Pancreas (tissue), 10 donors: ENCODE data around the gene PHF10. TPM values are rescaled to one million over a fixed set of nuclear protein-coding genes. Genes with fewer than 3 reads are reported as not detected.

Source experiments
- ATAC-seq, 4 donors: fragments of 200-7000 bp; cut with Tn5 transposase; one replicate each; pipeline versions ENCODE4 v1.8.0 to v1.9.1; 2020; ENCODE audit warnings: mild to moderate bottlenecking in 4 of 4, moderate library complexity in 4 of 4
- DNase-seq, 6 donors: peaks; one replicate each; pipeline ENCODE4 v3.0.0-alpha.2; 2020
- FAIRE-seq: peaks from 2 replicates; lab custom pipeline; 2012; peaks lifted over from hg19 to GRCh38; lab: Jason Lieb, UNC
- H3K27ac ChIP-seq, 4 donors: fragments of 200-600 bp; sonication (generic); 1 replicate in 3 of 4; 2 replicates in 1 of 4; pipeline versions ENCODE4 v1.5.0 to v1.8.0; 2020
- H3K27me3 ChIP-seq, 4 donors: fragments of 200-600 bp; one replicate each; pipeline ENCODE4 v1.8.0; 2021
- H3K36me3 ChIP-seq, 3 donors: fragments of 200-600 bp; sonication (generic) in 1 of 3; one replicate each; pipeline versions ENCODE4 v1.5.0 to v1.8.0; 2020 to 2021
- H3K4me1 ChIP-seq, 3 donors: fragments of 200-600 bp; one replicate each; pipeline ENCODE4 v1.8.0; 2021
- H3K4me3 ChIP-seq, 4 donors: fragments of 200-600 bp; sonication (generic) in 2 of 4; one replicate each; pipeline versions ENCODE4 v1.5.0 to v1.8.0; 2020 to 2021
- H3K9me3 ChIP-seq, 4 donors: fragments of 200-600 bp; one replicate each; pipeline ENCODE4 v1.8.0; 2021
- CTCF ChIP-seq, 4 donors: fragments of 200-600 bp; sonication (generic) in 3 of 4; IDR thresholded peaks; one replicate each; pipeline versions ENCODE4 v1.5.0 to v1.8.0; 2021; ENCODE audit warnings: antibody characterized with exemption in 4 of 4
- WGBS, 2 donors: extraction: QIAGEN DNeasy Blood & Tissue Kit; methylation state at CpG; one replicate each; pipeline ENCODE4 v1.1.7; 2013; 5-methylcytosine and 5-hydroxymethylcytosine counted together
- intact Hi-C, 3 donors: fragments of 100-400 bp; cut with DNase I; formaldehyde crosslinking; loops; one replicate each; pipeline versions ENCODE4 v1.11.1 to v1.14.2; 2022
- polyA plus RNA-seq, 2 donors: library from polyadenylated mRNA; stranded (reverse); fragments of 200-250 nt; gene quantifications; one replicate each; pipeline ENCODE4 v1.2.3, GENCODE V29; 2013
- total RNA-seq, 6 donors: library from RNA; stranded (reverse); fragmentation: NEBNext Ultra II Directional in 4 of 6; extraction: Animal tissue kit (Norgen Biotek cat#: 25700) in 4 of 6; gene quantifications; one replicate each; pipeline versions ENCODE4 v1.2.1 to v1.2.4, GENCODE V29; 2021 to 2023
- donor health status: healthy with polysubstance abuse.
- donor health status: DM: no; HTN: no; CAD: no; lungs with moderate emphysema.
- donor health status: DM: no; HTN: no; CAD: no.
- donor health status: control.
- donor health status: control.
- donor health status: Bipolar disorder and iron deficiency.
- donor health status: DM: yes; HTN: yes; CAD: no.
- donor health status: DM: no; HTN: no; CAD: no.
- donor health status: DM: no; HTN: no; CAD: no.
- donor health status: DM: yes; HTN: yes; CAD: no.

PHF10 gene
- total and polyA plus RNA-seq, 8 donors, result 14.1 to 39.8 (median 21.8) TPM

GRCh38 chr6:169689287-169689686 lies 35.0 kb downstream of the PHF10 start:
- TF ChIP-seq CTCF (IDR thresholded peaks at IDR 0.05), result no peak
- Histone ChIP-seq H3K36me3 (no peaks in the 10 kb centered on the region), H3K4me3 (no peak overlapping the region), H3K9me3 (peaks cover 0 to 4% (median 0%) of the 10 kb centered on the region in 4 donors), H3K4me1 (no peaks in the 10 kb centered on the region), H3K27me3 (no peaks in the 10 kb centered on the region), H3K27ac (no peak overlapping the region)
- DNase-seq (no peak), FAIRE-seq (no peak), ATAC-seq (no peak)
- 95 to 97% methylated on average over 6 of the region's 6 CpGs for WGBS, 2 donors
- intact Hi-C loops, result no loop called here

GRCh38 chr6:169685860-169686259 lies 38.4 kb downstream of the PHF10 start:
- H3K27me3 ChIP-seq, result no peaks in the 10 kb centered on the region
- intact Hi-C loops, result no loop called here
- DNase-seq, result no peak
- no peaks in the 10 kb centered on the region for H3K4me1 ChIP-seq
- WGBS, 2 donors, result 92 to 94% methylated on average over 2 of the region's 2 CpGs
- H3K36me3 ChIP-seq, result no peaks in the 10 kb centered on the region
- H3K27ac ChIP-seq, result no peak overlapping the region
- no peak for FAIRE-seq
- H3K9me3 ChIP-seq, result peaks cover 0 to 4% (median 0%) of the 10 kb centered on the region in 4 donors
- no peak overlapping the region for H3K4me3 ChIP-seq
- TF ChIP-seq CTCF (IDR thresholded peaks at IDR 0.05), result no peak
- no peak for ATAC-seq

GRCh38 chr6:169684056-169684455 lies 40.2 kb downstream of the PHF10 start:
- no peak for TF ChIP-seq CTCF (IDR thresholded peaks at IDR 0.05)
- FAIRE-seq, result no peak
- H3K36me3 ChIP-seq, result no peaks in the 10 kb centered on the region
- no peak overlapping the region for H3K4me3 ChIP-seq
- no peaks in the 10 kb centered on the region for H3K27me3 ChIP-seq
- ATAC-seq, result no peak
- intact Hi-C loops, result no loop called here
- no peak overlapping the region for H3K27ac ChIP-seq
- peaks cover 0 to 4% (median 0%) of the 10 kb centered on the region in 4 donors for H3K9me3 ChIP-seq
- 92 to 95% methylated on average over 3 of the region's 3 CpGs for WGBS, 2 donors
- H3K4me1 ChIP-seq, result no peaks in the 10 kb centered on the region
- no peak for DNase-seq

GRCh38 chr6:169678342-169678741 lies 46.0 kb downstream of the PHF10 start:
- ATAC-seq, result no peak
- Histone ChIP-seq H3K4me1 (no peaks in the 10 kb centered on the region), H3K36me3 (no peaks in the 10 kb centered on the region), H3K27ac (no peak overlapping the region), H3K9me3 (no peaks in the 10 kb centered on the region), H3K4me3 (no peak overlapping the region), H3K27me3 (no peaks in the 10 kb centered on the region)
- intact Hi-C loops, result no loop called here
- TF ChIP-seq CTCF (IDR thresholded peaks at IDR 0.05), result no peak
- no peak for DNase-seq
- WGBS, 2 donors, result 86 to 100% methylated on average over 1 of the region's 1 CpG
- FAIRE-seq, result no peak

- intact Hi-C loops, result no loop called here
- FAIRE-seq, result no peak
- Histone ChIP-seq H3K27ac (no peak overlapping the region), H3K36me3 (no peaks in the 10 kb centered on the region), H3K27me3 (no peaks in the 10 kb centered on the region), H3K9me3 (no peaks in the 10 kb centered on the region), H3K4me1 (no peaks in the 10 kb centered on the region), H3K4me3 (no peak overlapping the region)
- no peak for ATAC-seq
- WGBS, 2 donors, result 94 to 100% methylated on average over 1 of the region's 1 CpG
- TF ChIP-seq CTCF (IDR thresholded peaks at IDR 0.05), result no peak
- DNase-seq, result no peak
Measured at GRCh38 chr6:169677096-169677495, 47.2 kb downstream of the PHF10 start.
